NOMO-1 treated with DMSO at 0.1 percent for 48 hours (cell line): ENCODE data around the gene CFAP100.
A peak's percentile ranks its signal among the peaks of the same experiment; 100 is the strongest.

Experiments used
- DNase-seq: peaks from one replicate; lab custom pipeline; 2025; ENCODE audit not compliant: unreplicated experiment; lab: John Stamatoyannopoulos, UW

CFAP100 gene

GRCh38 chr3:126373682-126374601 lies 20.8 kb upstream of the CFAP100 start:
- DNase-seq = no peak

- no peak for DNase-seq
These were observed 18.8 kb upstream of the CFAP100 start for GRCh38 chr3:126375835-126376331.

DNA sequence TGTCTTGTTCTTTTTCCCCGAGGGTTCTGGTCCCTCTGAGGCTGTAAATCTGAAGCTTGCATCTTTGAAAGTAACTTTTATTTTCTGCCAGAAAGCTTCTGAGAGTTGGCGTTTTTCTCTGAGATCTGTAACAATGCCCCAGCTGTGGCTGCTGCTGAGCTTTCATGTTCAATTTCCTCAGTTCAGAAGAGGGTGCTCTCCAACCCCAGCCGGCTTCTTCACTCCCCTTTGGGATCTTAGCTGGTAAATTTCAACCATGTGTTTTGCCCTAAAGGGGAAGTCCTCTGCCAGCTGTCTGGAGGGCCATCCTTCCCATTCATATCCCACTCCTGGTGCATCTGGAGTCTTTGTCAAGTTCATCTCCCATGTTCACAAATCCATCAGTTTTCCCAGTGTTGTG lies 18.3 kb upstream of the CFAP100 start:
- DNase-seq = no peak

DNA sequence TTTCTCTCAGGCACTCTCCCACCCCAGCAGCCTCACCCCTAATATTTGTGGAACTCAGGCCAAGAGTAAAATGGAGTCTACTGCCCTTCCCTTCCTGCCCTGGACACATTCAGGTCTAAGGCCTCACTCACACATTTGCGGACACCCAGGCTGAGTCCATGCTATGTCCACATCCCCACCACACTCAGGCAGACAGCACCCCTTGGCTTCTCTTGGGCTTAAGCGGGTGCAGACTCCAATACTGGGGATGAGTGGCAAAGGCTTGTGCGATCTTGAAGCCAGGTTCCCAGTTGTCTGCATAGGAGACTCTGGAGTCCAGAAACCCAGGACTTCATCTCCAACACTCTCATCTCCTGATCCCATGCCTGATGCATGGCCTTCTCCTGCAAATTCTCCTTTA lies 17.5 kb upstream of the CFAP100 start:
- DNase-seq = no peak

DNA sequence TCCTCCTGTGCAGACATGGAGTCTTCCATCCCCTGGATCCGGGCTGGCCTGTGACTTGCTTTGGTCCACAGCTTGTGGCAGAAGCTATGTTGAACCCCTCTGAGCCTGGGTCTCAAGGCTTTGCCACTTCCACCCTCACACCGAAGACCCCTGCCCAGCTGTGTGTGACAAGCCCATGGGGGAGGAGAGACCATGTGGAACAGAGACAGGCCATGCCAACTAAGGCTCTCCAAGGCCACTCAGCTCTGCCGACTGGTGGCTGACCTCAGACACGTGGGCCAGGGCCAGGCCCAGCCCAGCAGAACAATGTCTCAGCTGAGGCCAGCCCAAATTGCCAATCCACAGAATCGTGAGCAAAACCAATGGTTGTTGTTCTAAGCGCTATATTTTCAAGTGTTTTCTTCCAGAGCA lies 16.4 kb upstream of the CFAP100 start:
- DNase-seq = no peak

DNA sequence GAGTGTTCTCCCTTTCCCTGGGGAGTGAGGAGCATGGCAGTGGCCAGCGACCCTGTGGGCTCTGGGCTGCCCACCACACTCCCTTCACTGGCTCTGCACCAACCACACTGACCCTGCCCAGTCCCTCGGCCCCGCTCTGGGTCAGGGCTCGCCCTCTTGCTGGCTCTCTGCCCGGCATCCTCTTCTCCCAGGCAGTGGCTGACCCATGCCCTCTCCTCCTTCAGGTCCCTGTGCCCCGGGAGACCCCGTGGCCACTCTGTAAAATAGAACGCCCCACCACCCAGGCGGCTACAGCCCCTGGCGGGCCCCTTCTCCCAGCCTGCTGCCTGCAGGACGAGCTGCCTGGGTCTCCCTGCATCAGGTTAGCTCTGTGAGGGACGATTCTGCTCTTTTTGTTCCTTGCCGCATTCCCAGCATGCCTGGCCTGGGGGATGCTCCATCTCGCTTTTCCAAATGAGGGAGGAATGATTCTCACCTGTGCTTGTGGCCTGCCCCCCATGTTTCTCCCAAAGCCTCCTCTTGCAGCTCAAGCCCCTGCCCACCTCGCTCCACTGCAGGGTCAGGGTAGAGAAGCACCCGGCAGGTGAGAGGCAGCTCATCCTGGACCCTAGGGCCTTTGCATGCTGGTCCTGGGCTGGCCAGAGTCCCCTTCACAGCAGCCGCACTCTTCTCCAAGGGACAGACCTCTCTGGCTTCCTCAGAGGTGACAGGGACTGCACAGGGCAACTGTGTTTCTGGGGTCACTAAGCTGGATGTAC lies 14.5 kb upstream of the CFAP100 start:
- no peak for DNase-seq

GRCh38 chr3:126381966-126382365 lies 12.7 kb upstream of the CFAP100 start:
- no peak for DNase-seq

DNA sequence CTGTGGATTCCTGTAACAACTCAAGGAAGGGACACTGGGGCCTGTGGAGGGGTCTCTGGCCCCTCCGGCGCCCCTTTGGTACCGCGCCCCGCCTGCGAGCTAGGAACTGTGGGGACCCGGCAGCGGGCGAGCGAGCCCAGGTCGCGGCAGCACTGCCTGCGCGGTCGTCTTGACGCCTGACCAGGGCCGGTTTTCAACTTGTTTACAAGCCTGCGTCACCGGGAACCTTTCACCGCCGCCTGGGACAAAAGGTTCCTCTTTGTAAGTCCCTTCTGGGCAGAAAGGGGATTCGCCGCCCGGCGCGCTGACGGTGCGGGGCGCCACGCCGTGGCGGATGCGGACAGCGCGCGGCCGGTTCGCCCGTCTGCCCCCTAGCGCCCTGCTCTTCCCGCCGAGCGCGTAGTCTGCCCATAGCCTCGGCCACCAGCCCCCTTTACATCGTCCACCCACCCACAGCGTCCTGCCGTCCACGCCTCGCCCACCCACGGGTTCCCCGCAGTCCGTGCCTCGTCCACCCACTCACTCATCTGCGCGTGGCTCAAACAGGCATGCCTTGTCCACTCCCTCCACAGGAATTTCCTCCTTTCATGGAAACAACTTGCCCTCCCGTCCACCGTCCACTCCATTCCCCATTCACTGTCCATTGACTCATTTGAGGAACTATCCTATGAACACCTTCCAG lies 5.5 kb upstream of the CFAP100 start:
- DNase-seq = peak; percentile 84

GRCh38 chr3:126389794-126390146 lies 4.9 kb upstream of the CFAP100 start:
- no peak for DNase-seq

DNA sequence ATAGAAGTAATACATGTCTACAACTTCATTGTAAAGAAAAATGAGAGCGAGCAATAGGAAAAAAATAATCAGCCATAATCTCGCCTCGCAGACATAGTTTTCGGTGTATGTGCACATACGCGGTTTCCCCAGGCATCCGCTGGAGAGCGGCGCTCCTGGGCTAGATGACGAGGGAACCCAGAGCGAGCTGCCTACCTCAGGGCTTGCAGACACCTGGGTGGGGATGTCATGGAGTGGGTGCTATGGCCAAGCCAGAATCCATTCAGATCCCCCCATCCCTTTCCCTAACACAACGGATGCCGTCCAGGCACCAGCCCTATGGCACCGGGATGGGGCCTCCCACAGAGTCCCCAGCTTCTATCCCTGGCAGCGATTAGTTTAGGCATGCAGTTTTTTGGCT lies 4.5 kb upstream of the CFAP100 start:
- no peak for DNase-seq

- DNase-seq = no peak
These were observed 4.0 kb upstream of the CFAP100 start for GRCh38 chr3:126390751-126391150.

DNA sequence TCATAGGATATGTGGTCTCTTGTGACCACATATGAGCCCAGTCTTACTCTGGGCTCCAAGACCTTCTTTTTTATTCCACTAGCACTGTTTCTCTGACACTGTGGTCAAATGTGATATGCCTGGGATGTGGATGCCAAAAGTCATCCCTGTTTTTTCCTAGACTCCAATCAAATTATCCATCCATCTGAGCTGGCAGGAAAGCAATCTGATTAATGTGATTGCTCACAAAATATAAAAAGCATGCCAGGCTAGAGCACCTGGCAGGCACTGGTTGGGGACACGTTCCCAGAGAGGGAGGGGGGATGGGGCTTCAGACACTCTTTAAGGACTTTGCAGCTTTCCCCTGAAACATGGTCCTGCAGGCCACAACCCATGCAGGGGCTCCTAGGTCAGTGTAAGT lies 3.1 kb upstream of the CFAP100 start:
- no peak for DNase-seq

- no peak for DNase-seq
These were observed 2.5 kb upstream of the CFAP100 start for GRCh38 chr3:126392246-126392645.

DNA sequence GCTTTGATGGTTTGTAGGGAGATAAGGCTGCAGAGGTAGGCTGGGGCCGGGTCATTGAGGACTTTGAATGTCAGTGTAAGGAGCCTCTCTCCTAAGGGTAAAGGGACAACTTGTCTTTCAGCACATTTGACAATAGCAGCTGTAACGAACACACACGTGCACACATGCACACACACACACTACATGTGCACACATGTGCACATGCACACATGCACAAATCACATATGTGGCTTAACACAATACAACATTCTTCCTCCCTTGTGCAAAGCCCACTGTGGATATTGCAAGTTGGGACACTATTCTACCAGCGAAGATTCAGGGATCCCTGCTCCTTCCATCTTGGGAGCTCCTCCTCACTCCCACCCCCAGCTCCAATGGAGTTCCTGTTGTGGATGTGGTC lies 1.1 kb upstream of the CFAP100 start:
- DNase-seq = no peak

DNA sequence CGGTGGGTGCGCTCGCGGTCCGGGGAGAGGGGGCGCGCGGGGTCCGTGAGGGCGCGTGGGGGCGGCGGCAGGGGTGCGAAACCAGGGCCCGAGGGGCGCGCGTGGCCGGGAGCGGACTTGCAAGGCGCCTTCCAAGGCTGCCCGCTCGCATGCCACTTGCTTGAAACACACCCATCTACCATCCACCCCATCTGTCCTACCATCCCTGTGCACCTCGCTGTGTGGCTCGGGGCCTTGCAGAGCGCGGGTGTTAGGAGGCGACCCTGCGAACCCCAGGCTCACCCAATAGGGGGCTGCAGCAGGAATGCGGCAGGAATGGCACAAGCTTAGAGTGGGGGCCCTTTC lies 240 bp downstream of the CFAP100 start:
- DNase-seq = no peak

GRCh38 chr3:126395846-126396513 lies 1.3 kb downstream of the CFAP100 start:
- DNase-seq = no peak

GRCh38 chr3:126396536-126396935 lies 1.8 kb downstream of the CFAP100 start:
- no peak for DNase-seq

GRCh38 chr3:126397610-126398422 lies 3.1 kb downstream of the CFAP100 start:
- DNase-seq = no peak

DNA sequence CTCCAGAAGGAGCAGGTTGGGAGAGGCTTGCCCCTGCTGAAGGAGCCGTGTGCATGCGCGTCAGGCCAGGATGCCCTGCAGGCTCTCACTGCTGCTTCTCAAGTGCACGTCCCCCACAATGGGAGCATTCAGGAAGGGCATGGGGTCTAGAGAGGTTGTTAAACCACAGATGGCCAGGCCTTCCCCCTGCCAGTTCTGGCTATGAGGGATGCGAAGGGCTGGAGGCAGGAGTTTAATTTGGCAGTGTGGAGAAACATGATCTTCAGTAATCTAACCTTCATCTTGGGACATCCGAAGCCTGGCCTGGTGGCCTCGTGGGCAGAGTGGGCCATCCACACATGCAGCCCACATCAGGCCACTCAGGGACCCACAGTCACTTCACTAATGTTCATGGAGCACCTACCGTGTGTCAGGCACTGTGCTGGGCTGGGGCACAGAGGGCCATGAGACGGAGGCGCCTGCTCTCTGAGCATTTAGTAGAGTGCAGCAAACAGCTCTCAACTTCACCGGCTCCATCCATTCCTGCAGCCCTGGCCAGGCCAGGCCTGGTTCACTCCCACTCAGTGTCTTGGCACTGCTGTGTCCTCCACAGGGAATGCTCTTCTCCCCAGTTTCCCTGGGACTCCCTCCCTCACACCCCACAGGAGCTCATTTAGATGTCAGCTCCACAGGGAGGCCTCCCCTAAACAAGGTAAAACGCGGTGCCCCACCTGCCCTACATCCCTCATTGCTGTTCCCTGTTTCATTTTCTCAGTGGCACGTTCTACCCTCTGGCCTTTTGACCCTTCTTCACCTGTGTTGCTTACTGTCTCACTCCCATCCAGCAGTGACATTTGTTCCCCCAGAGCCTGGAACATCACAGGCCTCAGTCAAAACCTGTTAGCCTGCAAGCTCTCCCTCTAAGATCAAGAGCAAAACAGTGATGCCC lies 4.0 kb downstream of the CFAP100 start:
- DNase-seq = no peak
